ENCODE data around the gene FXR2. TPM values are rescaled to one million over a fixed set of nuclear protein-coding genes. Genes with fewer than 3 reads are reported as not detected.

Gene FXR2
- total RNA-seq, 1 experiment from 2014 or later = 36.4 TPM

GRCh38 chr17:7618608-7619007, 3.9 kb upstream of the FXR2 start:
- Histone ChIP-seq H2BK15ac (ENCODE audit: low read depth, low read length) (no peak overlapping the region), H3K27me3 (ENCODE audit: insufficient read depth, low read length) (no peaks in the 10 kb centered on the region), H3K79me1 (ENCODE audit: insufficient read depth, low read depth, low read length, poor library complexity, severe bottlenecking) (no peaks in the 10 kb centered on the region), H2BK12ac (ENCODE audit: insufficient read length, low read depth, low read length) (no peak overlapping the region), H2AFZ (ENCODE audit: low read length) (no peak overlapping the region), H3K18ac (ENCODE audit: insufficient read length, low read depth, low read length) (no peak overlapping the region), H3K27ac (ENCODE audit: insufficient read length, low read depth, low read length) (no peak overlapping the region), H3K4me1 (ENCODE audit: insufficient read depth, low read length) (no peaks in the 10 kb centered on the region; the same call in 1 of the 2 replicates), H3K23me2 (ENCODE audit: insufficient read length, low read depth, low read length, poor library complexity, severe bottlenecking) (peaks cover 5% of the 10 kb centered on the region), H3K23ac (ENCODE audit: insufficient read length, low read depth, low read length) (no peak overlapping the region), H3K9me3 (ENCODE audit: control insufficient read depth, low read depth, low read length) (no peaks in the 10 kb centered on the region), H4K8ac (replicated peaks; ENCODE audit: insufficient read length, low read depth, low read length) (no peak overlapping the region), H3K4me2 (ENCODE audit: insufficient read depth, insufficient read length, low read length) (no peak overlapping the region), H4K20me1 (ENCODE audit: control insufficient read depth, insufficient read depth, insufficient read length) (no peaks in the 10 kb centered on the region), H4K5ac (ENCODE audit: insufficient read length, low read depth, low read length) (no peak overlapping the region), H3K56ac (ENCODE audit: insufficient read length, low read depth, low read length) (no peak overlapping the region), H2BK20ac (ENCODE audit: low read depth, low read length, poor library complexity, severe bottlenecking) (no peak overlapping the region), H3T11ph (ENCODE audit: low read length) (no peak overlapping the region), H4K91ac (ENCODE audit: insufficient read length, low read depth, low read length) (no peak overlapping the region), H2AK5ac (ENCODE audit: insufficient read length, low read length) (no peak overlapping the region), H3K14ac (ENCODE audit: insufficient read depth, low read length) (no peak overlapping the region), H2BK120ac (ENCODE audit: low read depth, low read length, poor library complexity, severe bottlenecking) (no peak overlapping the region), H2BK5ac (ENCODE audit: insufficient read length, low read length) (no peak overlapping the region), H3K9ac (ENCODE audit: extremely low read depth, insufficient read length, low read length) (no peak overlapping the region), H3K4ac (ENCODE audit: low read depth, low read length) (no peak overlapping the region), H3K79me2 (ENCODE audit: insufficient read depth, low read length) (peaks cover 4% of the 10 kb centered on the region; the same call in 1 of the 2 replicates)
- H3K36me3 Mint-ChIP-seq (ENCODE audit: insufficient read depth in 1 of 3, low read depth in 3 of 3) = no peaks in the 10 kb centered on the region
- no peak for DNase-seq
- no peaks in the 10 kb centered on the region for H3K27me3 Mint-ChIP-seq (ENCODE audit: low read depth)
- H3K4me3 Mint-ChIP-seq = no peak overlapping the region; a peak in 1 of 5 replicates
- H3K27ac Mint-ChIP-seq = no peak overlapping the region
- H3K9me3 Mint-ChIP-seq = no peaks in the 10 kb centered on the region
- H3K4me1 Mint-ChIP-seq = peaks cover 3 to 4% of the 10 kb centered on the region in 2 experiments
- WGBS (ENCODE audit: extremely low coverage, insufficient read length, low lambda C conversion rate) = no CpG with 5 or more reads among the region's 5 CpGs
- TF ChIP-seq, protein P1, sequence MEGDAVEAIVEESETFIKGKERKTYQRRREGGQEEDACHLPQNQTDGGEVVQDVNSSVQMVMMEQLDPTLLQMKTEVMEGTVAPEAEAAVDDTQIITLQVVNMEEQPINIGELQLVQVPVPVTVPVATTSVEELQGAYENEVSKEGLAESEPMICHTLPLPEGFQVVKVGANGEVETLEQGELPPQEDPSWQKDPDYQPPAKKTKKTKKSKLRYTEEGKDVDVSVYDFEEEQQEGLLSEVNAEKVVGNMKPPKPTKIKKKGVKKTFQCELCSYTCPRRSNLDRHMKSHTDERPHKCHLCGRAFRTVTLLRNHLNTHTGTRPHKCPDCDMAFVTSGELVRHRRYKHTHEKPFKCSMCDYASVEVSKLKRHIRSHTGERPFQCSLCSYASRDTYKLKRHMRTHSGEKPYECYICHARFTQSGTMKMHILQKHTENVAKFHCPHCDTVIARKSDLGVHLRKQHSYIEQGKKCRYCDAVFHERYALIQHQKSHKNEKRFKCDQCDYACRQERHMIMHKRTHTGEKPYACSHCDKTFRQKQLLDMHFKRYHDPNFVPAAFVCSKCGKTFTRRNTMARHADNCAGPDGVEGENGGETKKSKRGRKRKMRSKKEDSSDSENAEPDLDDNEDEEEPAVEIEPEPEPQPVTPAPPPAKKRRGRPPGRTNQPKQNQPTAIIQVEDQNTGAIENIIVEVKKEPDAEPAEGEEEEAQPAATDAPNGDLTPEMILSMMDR (conservative IDR thresholded peaks at IDR 0.05) = no peak

All from H9 (cell line).